Measurements from ENCODE around the gene GH2. TPM values are rescaled to one million over a fixed set of nuclear protein-coding genes. Genes with fewer than 3 reads are reported as not detected.
A peak's percentile ranks its signal among the peaks of the same experiment; 100 is the strongest.

Gene GH2
- total and polyA plus RNA-seq, 2 experiments from 2014 or later, result 0.59 to 2.3 TPM

DNA sequence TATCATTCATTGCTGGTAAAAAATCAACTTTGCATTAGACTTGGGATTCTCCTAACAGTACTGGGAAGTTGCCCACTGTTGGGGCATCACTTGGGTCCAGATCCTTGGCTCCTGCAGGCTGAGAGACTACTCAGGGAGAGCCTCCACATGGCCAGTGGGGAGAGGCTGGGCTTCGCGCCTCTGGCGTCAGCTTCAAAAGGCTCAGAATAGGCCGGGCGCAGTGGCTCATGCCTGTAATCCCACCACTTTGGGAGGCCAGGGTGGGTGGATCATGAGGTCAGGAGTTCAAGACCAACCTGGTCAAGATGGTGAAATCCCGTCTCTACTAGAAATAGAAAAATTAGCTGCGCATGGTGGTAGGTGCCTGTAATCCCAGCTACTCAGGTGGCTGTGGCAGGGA lies 32.7 kb upstream of the GH2 start (continued):
- TF ChIP-seq POLR2AphosphoS5 (IDR thresholded peaks at IDR 0.05; ENCODE audit: low read depth), result no peak
- TF ChIP-seq, protein P1, sequence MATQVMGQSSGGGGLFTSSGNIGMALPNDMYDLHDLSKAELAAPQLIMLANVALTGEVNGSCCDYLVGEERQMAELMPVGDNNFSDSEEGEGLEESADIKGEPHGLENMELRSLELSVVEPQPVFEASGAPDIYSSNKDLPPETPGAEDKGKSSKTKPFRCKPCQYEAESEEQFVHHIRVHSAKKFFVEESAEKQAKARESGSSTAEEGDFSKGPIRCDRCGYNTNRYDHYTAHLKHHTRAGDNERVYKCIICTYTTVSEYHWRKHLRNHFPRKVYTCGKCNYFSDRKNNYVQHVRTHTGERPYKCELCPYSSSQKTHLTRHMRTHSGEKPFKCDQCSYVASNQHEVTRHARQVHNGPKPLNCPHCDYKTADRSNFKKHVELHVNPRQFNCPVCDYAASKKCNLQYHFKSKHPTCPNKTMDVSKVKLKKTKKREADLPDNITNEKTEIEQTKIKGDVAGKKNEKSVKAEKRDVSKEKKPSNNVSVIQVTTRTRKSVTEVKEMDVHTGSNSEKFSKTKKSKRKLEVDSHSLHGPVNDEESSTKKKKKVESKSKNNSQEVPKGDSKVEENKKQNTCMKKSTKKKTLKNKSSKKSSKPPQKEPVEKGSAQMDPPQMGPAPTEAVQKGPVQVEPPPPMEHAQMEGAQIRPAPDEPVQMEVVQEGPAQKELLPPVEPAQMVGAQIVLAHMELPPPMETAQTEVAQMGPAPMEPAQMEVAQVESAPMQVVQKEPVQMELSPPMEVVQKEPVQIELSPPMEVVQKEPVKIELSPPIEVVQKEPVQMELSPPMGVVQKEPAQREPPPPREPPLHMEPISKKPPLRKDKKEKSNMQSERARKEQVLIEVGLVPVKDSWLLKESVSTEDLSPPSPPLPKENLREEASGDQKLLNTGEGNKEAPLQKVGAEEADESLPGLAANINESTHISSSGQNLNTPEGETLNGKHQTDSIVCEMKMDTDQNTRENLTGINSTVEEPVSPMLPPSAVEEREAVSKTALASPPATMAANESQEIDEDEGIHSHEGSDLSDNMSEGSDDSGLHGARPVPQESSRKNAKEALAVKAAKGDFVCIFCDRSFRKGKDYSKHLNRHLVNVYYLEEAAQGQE (IDR thresholded peaks at IDR 0.05; ENCODE audit: unreplicated experiment), result no peak

DNA sequence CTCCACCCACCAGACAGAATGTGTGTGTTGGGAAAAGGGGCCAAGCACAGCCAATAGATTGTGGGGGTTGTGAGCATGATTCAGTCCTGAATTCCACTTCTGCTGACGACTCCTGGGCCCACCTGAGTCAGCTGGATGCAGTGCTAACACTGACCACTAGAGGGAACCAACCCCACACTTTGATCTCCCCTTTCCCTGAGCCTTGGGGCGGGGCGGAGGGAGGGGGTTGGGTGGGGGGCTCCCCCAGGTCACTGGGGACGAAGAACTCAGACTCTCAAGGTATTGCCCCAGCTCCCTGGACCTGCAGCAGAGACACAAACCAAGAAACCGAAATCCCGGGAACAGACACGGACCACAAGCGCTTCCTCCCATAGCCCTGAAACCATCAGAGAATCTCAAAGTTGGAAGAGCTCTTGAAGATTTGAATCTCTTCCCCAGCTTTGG lies 29.9 kb upstream of the GH2 start:
- Histone ChIP-seq H3K9me2 (ENCODE audit: insufficient read depth) (no peaks in the 10 kb centered on the region), H3F3A (replicated peaks; ENCODE audit: low read depth) (no peaks in the 10 kb centered on the region), H3K27me3 (ENCODE audit: insufficient read depth) (no peaks in the 10 kb centered on the region), H2AFZ (no peak overlapping the region), H3K4me2 (peak overlapping the region; percentile 21; the same call in 1 of the 2 replicates), H3K36me3 (ENCODE audit: insufficient read depth) (no peaks in the 10 kb centered on the region), H3K4me3 (no peak overlapping the region), H3K4me1 (ENCODE audit: insufficient read depth) (no peaks in the 10 kb centered on the region; the same call in 1 of the 2 replicates), H4K20me1 (replicated peaks; ENCODE audit: insufficient read depth) (no peaks in the 10 kb centered on the region), H3K79me2 (replicated peaks; ENCODE audit: insufficient read depth) (no peaks in the 10 kb centered on the region), H3K27ac (ENCODE audit: low read depth) (no peak overlapping the region)
- H3K9me3 Mint-ChIP-seq, result no peaks in the 10 kb centered on the region
- peaks cover 7% of the 10 kb centered on the region for H3K27me3 Mint-ChIP-seq (ENCODE audit: insufficient read depth, low read depth, poor library complexity)
- TF ChIP-seq, protein P2, sequence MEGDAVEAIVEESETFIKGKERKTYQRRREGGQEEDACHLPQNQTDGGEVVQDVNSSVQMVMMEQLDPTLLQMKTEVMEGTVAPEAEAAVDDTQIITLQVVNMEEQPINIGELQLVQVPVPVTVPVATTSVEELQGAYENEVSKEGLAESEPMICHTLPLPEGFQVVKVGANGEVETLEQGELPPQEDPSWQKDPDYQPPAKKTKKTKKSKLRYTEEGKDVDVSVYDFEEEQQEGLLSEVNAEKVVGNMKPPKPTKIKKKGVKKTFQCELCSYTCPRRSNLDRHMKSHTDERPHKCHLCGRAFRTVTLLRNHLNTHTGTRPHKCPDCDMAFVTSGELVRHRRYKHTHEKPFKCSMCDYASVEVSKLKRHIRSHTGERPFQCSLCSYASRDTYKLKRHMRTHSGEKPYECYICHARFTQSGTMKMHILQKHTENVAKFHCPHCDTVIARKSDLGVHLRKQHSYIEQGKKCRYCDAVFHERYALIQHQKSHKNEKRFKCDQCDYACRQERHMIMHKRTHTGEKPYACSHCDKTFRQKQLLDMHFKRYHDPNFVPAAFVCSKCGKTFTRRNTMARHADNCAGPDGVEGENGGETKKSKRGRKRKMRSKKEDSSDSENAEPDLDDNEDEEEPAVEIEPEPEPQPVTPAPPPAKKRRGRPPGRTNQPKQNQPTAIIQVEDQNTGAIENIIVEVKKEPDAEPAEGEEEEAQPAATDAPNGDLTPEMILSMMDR (conservative IDR thresholded peaks at IDR 0.05; ENCODE audit: low read depth in 2 of 2), result peak; percentile 43 to 82; a peak in 3 of 4 replicates
- no peak for TF ChIP-seq EZH2 (IDR thresholded peaks at IDR 0.05; ENCODE audit: low read depth, unreplicated experiment)
- no peak overlapping the region for H3K4me3 Mint-ChIP-seq
- no peak overlapping the region for H3K27ac Mint-ChIP-seq
- no peaks in the 10 kb centered on the region for H3K36me3 Mint-ChIP-seq (ENCODE audit: low read depth)
- ATAC-seq, result peak; percentile 69
- peak; percentile 74 for DNase-seq (ENCODE audit: low spot score)
- peaks cover 19% of the 10 kb centered on the region for H3K4me1 Mint-ChIP-seq

DNA sequence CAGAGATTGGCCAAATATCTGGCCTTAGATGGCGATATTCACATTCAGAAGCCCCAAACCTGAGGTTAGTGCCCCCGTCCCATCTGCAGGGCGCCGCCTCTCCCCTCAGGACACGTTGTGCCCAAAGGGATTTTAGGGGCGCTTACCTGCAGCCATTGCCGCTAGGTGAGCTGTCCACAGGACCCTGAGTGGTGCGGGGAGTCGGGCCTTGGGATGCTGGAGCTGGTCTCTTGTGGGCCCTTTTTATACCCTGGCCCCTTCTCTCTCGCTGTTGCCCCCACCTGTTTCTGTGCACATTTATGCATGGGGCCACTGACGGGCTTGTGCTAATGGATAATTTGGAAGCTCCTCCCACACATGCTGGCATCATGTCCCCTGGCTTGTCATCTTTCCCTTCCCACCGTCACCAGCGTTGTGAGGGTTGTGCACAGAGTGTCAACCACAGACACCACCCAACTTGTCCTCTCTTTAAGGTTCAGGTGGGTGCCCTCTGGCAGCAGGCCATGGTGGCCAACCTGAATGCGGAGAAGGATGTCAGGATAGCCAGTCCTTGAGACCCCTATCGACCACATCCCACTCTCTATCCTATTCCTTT lies 29.4 kb upstream of the GH2 start, which contains the start of gene CSHL1:
CSHL1 (minus strand) TSS at position 218 of the 595 bp plus-strand sequence; CDS start at position 156, 62 bp downstream.
- Mint-ChIP-seq H3K27ac (no peak within 1 kb of the TSS), H3K9me3 (no peaks in the 10 kb centered on the region), H3K27me3 (ENCODE audit: insufficient read depth, low read depth, poor library complexity) (peaks cover 7% of the 10 kb centered on the region), H3K4me3 (no peak within 1 kb of the TSS), H3K4me1 (peaks cover 20% of the 10 kb centered on the region), H3K36me3 (ENCODE audit: low read depth) (no peaks in the 10 kb centered on the region)
- H3K36me3 ChIP-seq (ENCODE audit: insufficient read depth), result no peaks in the 10 kb centered on the region
- H3K27ac ChIP-seq (ENCODE audit: low read depth), result no peak within 1 kb of the TSS
- H4K20me1 ChIP-seq (replicated peaks; ENCODE audit: insufficient read depth), result no peaks in the 10 kb centered on the region
- no peak for ATAC-seq
- H3K4me1 ChIP-seq (ENCODE audit: insufficient read depth), result no peaks in the 10 kb centered on the region; the same call in 1 of the 2 replicates
- no peaks in the 10 kb centered on the region for H3K9me2 ChIP-seq (ENCODE audit: insufficient read depth)
- no peak within 1 kb of the TSS for H3K4me3 ChIP-seq
- no peaks in the 10 kb centered on the region for H3K27me3 ChIP-seq (ENCODE audit: insufficient read depth)
- H2AFZ ChIP-seq, result peak within 1 kb of the TSS; percentile 16; the same call in 1 of the 2 replicates
- peak within 1 kb of the TSS; percentile 21 for H3K4me2 ChIP-seq
- no peaks in the 10 kb centered on the region for H3F3A ChIP-seq (replicated peaks; ENCODE audit: low read depth)
- H3K79me2 ChIP-seq (replicated peaks; ENCODE audit: insufficient read depth), result no peaks in the 10 kb centered on the region
- DNase-seq (ENCODE audit: low spot score), result peak; percentile 16
- TF ChIP-seq CREB1 (CRISPR knock-in tag; IDR thresholded peaks at IDR 0.05; ENCODE audit: low read depth) (no peak), ZNF114 (CRISPR knock-in tag; IDR thresholded peaks at IDR 0.05) (no peak), JUNB (IDR thresholded peaks at IDR 0.05; ENCODE audit: unreplicated experiment) (no peak)
- TF ChIP-seq, protein P3, sequence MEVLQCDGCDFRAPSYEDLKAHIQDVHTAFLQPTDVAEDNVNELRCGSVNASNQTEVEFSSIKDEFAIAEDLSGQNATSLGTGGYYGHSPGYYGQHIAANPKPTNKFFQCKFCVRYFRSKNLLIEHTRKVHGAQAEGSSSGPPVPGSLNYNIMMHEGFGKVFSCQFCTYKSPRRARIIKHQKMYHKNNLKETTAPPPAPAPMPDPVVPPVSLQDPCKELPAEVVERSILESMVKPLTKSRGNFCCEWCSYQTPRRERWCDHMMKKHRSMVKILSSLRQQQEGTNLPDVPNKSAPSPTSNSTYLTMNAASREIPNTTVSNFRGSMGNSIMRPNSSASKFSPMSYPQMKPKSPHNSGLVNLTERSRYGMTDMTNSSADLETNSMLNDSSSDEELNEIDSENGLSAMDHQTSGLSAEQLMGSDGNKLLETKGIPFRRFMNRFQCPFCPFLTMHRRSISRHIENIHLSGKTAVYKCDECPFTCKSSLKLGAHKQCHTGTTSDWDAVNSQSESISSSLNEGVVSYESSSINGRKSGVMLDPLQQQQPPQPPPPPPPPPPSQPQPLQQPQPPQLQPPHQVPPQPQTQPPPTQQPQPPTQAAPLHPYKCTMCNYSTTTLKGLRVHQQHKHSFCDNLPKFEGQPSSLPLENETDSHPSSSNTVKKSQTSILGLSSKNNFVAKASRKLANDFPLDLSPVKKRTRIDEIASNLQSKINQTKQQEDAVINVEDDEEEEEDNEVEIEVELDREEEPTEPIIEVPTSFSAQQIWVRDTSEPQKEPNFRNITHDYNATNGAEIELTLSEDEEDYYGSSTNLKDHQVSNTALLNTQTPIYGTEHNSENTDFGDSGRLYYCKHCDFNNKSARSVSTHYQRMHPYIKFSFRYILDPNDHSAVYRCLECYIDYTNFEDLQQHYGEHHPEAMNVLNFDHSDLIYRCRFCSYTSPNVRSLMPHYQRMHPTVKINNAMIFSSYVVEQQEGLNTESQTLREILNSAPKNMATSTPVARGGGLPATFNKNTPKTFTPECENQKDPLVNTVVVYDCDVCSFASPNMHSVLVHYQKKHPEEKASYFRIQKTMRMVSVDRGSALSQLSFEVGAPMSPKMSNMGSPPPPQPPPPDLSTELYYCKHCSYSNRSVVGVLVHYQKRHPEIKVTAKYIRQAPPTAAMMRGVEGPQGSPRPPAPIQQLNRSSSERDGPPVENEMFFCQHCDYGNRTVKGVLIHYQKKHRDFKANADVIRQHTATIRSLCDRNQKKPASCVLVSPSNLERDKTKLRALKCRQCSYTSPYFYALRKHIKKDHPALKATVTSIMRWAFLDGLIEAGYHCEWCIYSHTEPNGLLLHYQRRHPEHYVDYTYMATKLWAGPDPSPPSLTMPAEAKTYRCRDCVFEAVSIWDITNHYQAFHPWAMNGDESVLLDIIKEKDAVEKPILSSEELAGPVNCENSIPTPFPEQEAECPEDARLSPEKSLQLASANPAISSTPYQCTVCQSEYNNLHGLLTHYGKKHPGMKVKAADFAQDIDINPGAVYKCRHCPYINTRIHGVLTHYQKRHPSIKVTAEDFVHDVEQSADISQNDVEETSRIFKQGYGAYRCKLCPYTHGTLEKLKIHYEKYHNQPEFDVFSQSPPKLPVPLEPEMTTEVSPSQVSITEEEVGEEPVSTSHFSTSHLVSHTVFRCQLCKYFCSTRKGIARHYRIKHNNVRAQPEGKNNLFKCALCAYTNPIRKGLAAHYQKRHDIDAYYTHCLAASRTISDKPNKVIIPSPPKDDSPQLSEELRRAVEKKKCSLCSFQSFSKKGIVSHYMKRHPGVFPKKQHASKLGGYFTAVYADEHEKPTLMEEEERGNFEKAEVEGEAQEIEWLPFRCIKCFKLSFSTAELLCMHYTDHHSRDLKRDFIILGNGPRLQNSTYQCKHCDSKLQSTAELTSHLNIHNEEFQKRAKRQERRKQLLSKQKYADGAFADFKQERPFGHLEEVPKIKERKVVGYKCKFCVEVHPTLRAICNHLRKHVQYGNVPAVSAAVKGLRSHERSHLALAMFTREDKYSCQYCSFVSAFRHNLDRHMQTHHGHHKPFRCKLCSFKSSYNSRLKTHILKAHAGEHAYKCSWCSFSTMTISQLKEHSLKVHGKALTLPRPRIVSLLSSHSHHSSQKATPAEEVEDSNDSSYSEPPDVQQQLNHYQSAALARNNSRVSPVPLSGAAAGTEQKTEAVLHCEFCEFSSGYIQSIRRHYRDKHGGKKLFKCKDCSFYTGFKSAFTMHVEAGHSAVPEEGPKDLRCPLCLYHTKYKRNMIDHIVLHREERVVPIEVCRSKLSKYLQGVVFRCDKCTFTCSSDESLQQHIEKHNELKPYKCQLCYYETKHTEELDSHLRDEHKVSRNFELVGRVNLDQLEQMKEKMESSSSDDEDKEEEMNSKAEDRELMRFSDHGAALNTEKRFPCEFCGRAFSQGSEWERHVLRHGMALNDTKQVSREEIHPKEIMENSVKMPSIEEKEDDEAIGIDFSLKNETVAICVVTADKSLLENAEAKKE (CRISPR knock-in tag; IDR thresholded peaks at IDR 0.05), result no peak

Data from GM23338 (cell line).